DOHH2 (cell line): Measurements from ENCODE around the gene HMGXB3.

Experiments used
- CTCF ChIP-seq: fragments of 200-600 bp; sonication (generic); IDR thresholded peaks from one replicate; pipeline ENCODE4 v1.5.1; 2014; ENCODE audit warnings: antibody characterized with exemption, mild to moderate bottlenecking, low read depth, low read length; ENCODE audit not compliant: poor library complexity, severe bottlenecking
- EZH2phosphoT487 ChIP-seq: fragments of 200-600 bp; sonication (generic); IDR thresholded peaks from 2 replicates; pipeline ENCODE4 v1.6.1; 2017; ENCODE audit warnings: borderline replicate concordance, mild to moderate bottlenecking, antibody characterized with exemption, low read length, moderate library complexity, mixed read lengths

GRCh38 chr5:150075233-150075632 is 74.7 kb downstream of the HMGXB3 start:
- no peak for TF ChIP-seq CTCF
- no peak for TF ChIP-seq EZH2phosphoT487
